GM23338 (cell line): ENCODE results near the gene CTAGE9. TPM values are rescaled to one million over a fixed set of nuclear protein-coding genes. Genes with fewer than 3 reads are reported as not detected.

Source experiments
- ATAC-seq: fragments of 200-7000 bp; cut with Tn5 transposase; 3 replicates; pipeline ENCODE4 v1.9.1; 2020
- DNase-seq: peaks from one replicate; pipeline ENCODE4 v3.0.0-alpha.2; 2015; ENCODE audit warnings: low spot score
- H2AFZ ChIP-seq: fragments of 200-600 bp; sonication (generic); 2 replicates; pipeline ENCODE4 v1.8.0; 2016; ENCODE audit warnings: antibody characterized with exemption, mild to moderate bottlenecking, moderate library complexity
- H3F3A ChIP-seq: fragments of 200-600 bp; sonication (generic); replicated peaks from 2 replicates; pipeline ENCODE4 v1.8.0; 2017; ENCODE audit warnings: antibody characterized with exemption, mixed run types, low read depth
- H3K27ac ChIP-seq: fragments of 200-600 bp; sonication (generic); 2 replicates; pipeline ENCODE4 v1.6.1; 2016; ENCODE audit warnings: low read depth
- H3K27me3 ChIP-seq: fragments of 200-600 bp; sonication (generic); 2 replicates; pipeline ENCODE4 v1.8.0; 2016; ENCODE audit warnings: mild to moderate bottlenecking, mixed run types, moderate library complexity; ENCODE audit not compliant: insufficient read depth
- H3K36me3 ChIP-seq: fragments of 200-600 bp; sonication (generic); 2 replicates; pipeline ENCODE4 v1.8.0; 2016; ENCODE audit warnings: mild to moderate bottlenecking; ENCODE audit not compliant: insufficient read depth
- H3K4me1 ChIP-seq: fragments of 200-600 bp; sonication (generic); 2 replicates; pipeline ENCODE4 v1.8.0; 2016; ENCODE audit warnings: mild to moderate bottlenecking, moderate library complexity; ENCODE audit not compliant: insufficient read depth
- H3K4me2 ChIP-seq: fragments of 200-600 bp; sonication (generic); 2 replicates; pipeline ENCODE4 v1.7.1; 2017; ENCODE audit warnings: mixed run types
- H3K4me3 ChIP-seq: fragments of 200-600 bp; sonication (generic); 2 replicates; pipeline ENCODE4 v1.6.1; 2016; ENCODE audit warnings: mixed run types
- H3K79me2 ChIP-seq: fragments of 200-600 bp; sonication (generic); replicated peaks from 2 replicates; pipeline ENCODE4 v1.8.0; 2017; ENCODE audit warnings: mild to moderate bottlenecking; ENCODE audit not compliant: insufficient read depth
- H3K9me2 ChIP-seq: fragments of 200-600 bp; sonication (generic); 2 replicates; pipeline ENCODE4 v1.8.0; 2017; ENCODE audit not compliant: insufficient read depth
- H4K20me1 ChIP-seq: fragments of 200-600 bp; sonication (generic); replicated peaks from 2 replicates; pipeline ENCODE4 v1.8.0; 2017; ENCODE audit warnings: mild to moderate bottlenecking; ENCODE audit not compliant: insufficient read depth
- H3K27ac Mint-ChIP-seq: 2 replicates; pipeline ENCODE4 v1.8.0; 2020; ENCODE audit warnings: inconsistent platforms, mild to moderate bottlenecking, moderate library complexity, mixed read lengths
- H3K27me3 Mint-ChIP-seq: 3 replicates; pipeline ENCODE4 v1.8.0; 2022; ENCODE audit warnings: low read depth, mild to moderate bottlenecking, moderate library complexity, mixed read lengths, inconsistent platforms; ENCODE audit not compliant: insufficient read depth, poor library complexity
- H3K36me3 Mint-ChIP-seq: 3 replicates; pipeline ENCODE4 v1.8.0; 2021; ENCODE audit warnings: low read depth, mild to moderate bottlenecking, inconsistent platforms, moderate library complexity, mixed read lengths
- H3K4me1 Mint-ChIP-seq: 3 replicates; pipeline ENCODE4 v1.8.0; 2020; ENCODE audit warnings: mild to moderate bottlenecking, inconsistent platforms, mixed read lengths
- H3K4me3 Mint-ChIP-seq: 3 replicates; pipeline ENCODE4 v1.8.0; 2021; ENCODE audit warnings: moderate library complexity, mild to moderate bottlenecking, inconsistent platforms, mixed read lengths
- H3K9me3 Mint-ChIP-seq: 3 replicates; pipeline ENCODE4 v1.8.0; 2020; ENCODE audit warnings: moderate library complexity, mild to moderate bottlenecking, inconsistent platforms, mixed read lengths
- CREB1 ChIP-seq: fragments of 250-450 bp; sonication (Bioruptor Pico); IDR thresholded peaks from 2 replicates; pipeline ENCODE4 v1.5.0; 2020; ENCODE audit warnings: low read depth, mild to moderate bottlenecking, moderate library complexity
- CTCF ChIP-seq, 2 experiments: fragments of 200-600 bp in 1 of 2; sonication (generic) in 1 of 2; conservative IDR thresholded peaks; 2 replicates each; pipeline versions ENCODE4 v1.5.1 to v1.6.1; 2016 to 2017; ENCODE audit warnings: antibody characterized with exemption in 2 of 2, low read depth in 2 of 2, mild to moderate bottlenecking in 2 of 2, moderate library complexity in 1 of 2
- ETS1 ChIP-seq: IDR thresholded peaks from 2 replicates; pipeline ENCODE4 v1.6.1; 2016; ENCODE audit warnings: antibody characterized with exemption
- EZH2 ChIP-seq: fragments of 200-600 bp; sonication (generic); IDR thresholded peaks from one replicate; pipeline ENCODE4 v1.8.0; 2017; ENCODE audit warnings: antibody characterized with exemption, mild to moderate bottlenecking, low read depth; ENCODE audit not compliant: unreplicated experiment
- EZH2phosphoT487 ChIP-seq: fragments of 200-600 bp; sonication (generic); IDR thresholded peaks from one replicate; pipeline ENCODE4 v1.8.1; 2018; ENCODE audit warnings: antibody characterized with exemption; ENCODE audit not compliant: unreplicated experiment
- JUNB ChIP-seq: IDR thresholded peaks from one replicate; pipeline ENCODE4 v1.6.1; 2016; ENCODE audit warnings: antibody characterized with exemption; ENCODE audit not compliant: unreplicated experiment
- NANOG ChIP-seq: IDR thresholded peaks from 2 replicates; pipeline ENCODE4 v1.6.1; 2016; ENCODE audit warnings: antibody characterized with exemption, borderline replicate concordance
- POLR2AphosphoS5 ChIP-seq: IDR thresholded peaks from 2 replicates; pipeline ENCODE4 v1.6.1; 2016; ENCODE audit warnings: antibody characterized with exemption, low read depth
- REST ChIP-seq: IDR thresholded peaks from one replicate; pipeline ENCODE4 v1.6.1; 2018; ENCODE audit warnings: antibody characterized with exemption; ENCODE audit not compliant: unreplicated experiment
- STAT1 ChIP-seq: IDR thresholded peaks from one replicate; pipeline ENCODE4 v1.6.1; 2016; ENCODE audit warnings: antibody characterized with exemption; ENCODE audit not compliant: unreplicated experiment
- ZNF114 ChIP-seq: fragments of 250-450 bp; sonication (Bioruptor Pico); IDR thresholded peaks from 2 replicates; pipeline ENCODE4 v1.5.0; 2020; ENCODE audit warnings: mild to moderate bottlenecking, moderate library complexity
- ZNF331 ChIP-seq: fragments of 250-450 bp; sonication (Bioruptor Pico); IDR thresholded peaks from 2 replicates; pipeline ENCODE4 v1.5.0; 2020; ENCODE audit warnings: low read depth, mild to moderate bottlenecking, moderate library complexity
- ZNF462 ChIP-seq: fragments of 250-450 bp; sonication (Bioruptor Pico); IDR thresholded peaks from 2 replicates; pipeline ENCODE4 v1.5.0; 2020; ENCODE audit warnings: mild to moderate bottlenecking, moderate library complexity
- polyA plus RNA-seq: library from polyadenylated mRNA; unstranded; fragments of >200 nt; fragmentation: Nextera tagmentation; extraction: Ambion mirVana; gene quantifications from 2 replicates; pipeline ENCODE4 v1.2.1, GENCODE V29; 2016
- total RNA-seq: library from RNA; depleted of rRNA; stranded (reverse); fragments of >200 nt; shearing (Covaris generic); gene quantifications from 2 replicates; pipeline ENCODE4 v1.2.3, GENCODE V29; 2014

Gene CTAGE9
- total and polyA plus RNA-seq, 2 experiments from 2014 or later, result 0.10 to 0.13 TPM

- Histone ChIP-seq H3K79me2 (no peaks in the 10 kb centered on the region), H3F3A (no peaks in the 10 kb centered on the region), H3K4me1 (peaks cover 10% of the 10 kb centered on the region; the same call in 1 of the 2 replicates), H3K27me3 (no peaks in the 10 kb centered on the region), H2AFZ (no peak overlapping the region), H3K4me2 (no peak overlapping the region), H3K36me3 (no peaks in the 10 kb centered on the region), H4K20me1 (no peaks in the 10 kb centered on the region), H3K4me3 (no peak overlapping the region), H3K9me2 (no peaks in the 10 kb centered on the region), H3K27ac (no peak overlapping the region)
- Mint-ChIP-seq H3K9me3 (no peaks in the 10 kb centered on the region), H3K27ac (no peak overlapping the region), H3K27me3 (no peaks in the 10 kb centered on the region), H3K36me3 (no peaks in the 10 kb centered on the region), H3K4me3 (no peak overlapping the region), H3K4me1 (peaks cover 13% of the 10 kb centered on the region)
- ATAC-seq (no peak), DNase-seq (no peak)
- TF ChIP-seq EZH2phosphoT487 (no peak), REST (no peak), CREB1 (CRISPR knock-in tag) (no peak), NANOG (no peak), ZNF114 (CRISPR knock-in tag) (no peak), ETS1 (no peak), ZNF462 (CRISPR knock-in tag) (no peak), CTCF (conservative IDR thresholded peaks at IDR 0.05; ENCODE audit: low read depth in 2 of 2) (no peak), ZNF331 (CRISPR knock-in tag) (no peak), STAT1 (no peak), EZH2 (no peak), POLR2AphosphoS5 (no peak), JUNB (no peak)
These were observed 31.0 kb upstream of the CTAGE9 start for GRCh38 chr6:131741688-131742393.
